Measurements from ENCODE around the gene SBK3. TPM values are rescaled to one million over a fixed set of nuclear protein-coding genes. Genes with fewer than 3 reads are reported as not detected.
A peak's percentile ranks its signal among the peaks of the same experiment; 100 is the strongest.

The SBK3 gene
- total RNA-seq, 1 donor from 2014 or later = 3.6 TPM

- no peak overlapping the region for H3K27ac Mint-ChIP-seq (ENCODE audit: unreplicated experiment)
These were observed 19.8 kb downstream of the SBK3 start for GRCh38 chr19:55525289-55526101.

GRCh38 chr19:55520691-55521292 is 24.6 kb downstream of the SBK3 start:
- H3K4me3 Mint-ChIP-seq (ENCODE audit: unreplicated experiment) = no peak overlapping the region
- no peaks in the 10 kb centered on the region for H3K36me3 Mint-ChIP-seq (ENCODE audit: low read depth, unreplicated experiment)
- H3K27me3 Mint-ChIP-seq (ENCODE audit: unreplicated experiment) = no peaks in the 10 kb centered on the region
- no peak overlapping the region for H3K27ac Mint-ChIP-seq (ENCODE audit: unreplicated experiment)
- no peak for DNase-seq (ENCODE audit: low spot score)
- no peak for TF ChIP-seq CTCF (IDR thresholded peaks at IDR 0.05; ENCODE audit: unreplicated experiment)
- H3K9me3 Mint-ChIP-seq (ENCODE audit: unreplicated experiment) = no peaks in the 10 kb centered on the region
- no peaks in the 10 kb centered on the region for H3K4me1 Mint-ChIP-seq (ENCODE audit: unreplicated experiment)

More at GRCh38 chr19:55525289-55526101, 19.8 kb downstream of the SBK3 start:
- no peak for DNase-seq (ENCODE audit: low spot score)
- Mint-ChIP-seq H3K36me3 (ENCODE audit: low read depth, unreplicated experiment) (no peaks in the 10 kb centered on the region), H3K9me3 (ENCODE audit: unreplicated experiment) (no peaks in the 10 kb centered on the region), H3K27me3 (ENCODE audit: unreplicated experiment) (no peaks in the 10 kb centered on the region), H3K4me3 (ENCODE audit: unreplicated experiment) (no peak overlapping the region), H3K4me1 (ENCODE audit: unreplicated experiment) (no peaks in the 10 kb centered on the region)
- no peak for TF ChIP-seq CTCF (IDR thresholded peaks at IDR 0.05; ENCODE audit: unreplicated experiment)

GRCh38 chr19:55519451-55520311 is 25.7 kb downstream of the SBK3 start:
- no peaks in the 10 kb centered on the region for H3K36me3 Mint-ChIP-seq (ENCODE audit: low read depth, unreplicated experiment)
- no peak overlapping the region for H3K4me3 Mint-ChIP-seq (ENCODE audit: unreplicated experiment)
- H3K27ac Mint-ChIP-seq (ENCODE audit: unreplicated experiment) = no peak overlapping the region
- no peak for TF ChIP-seq CTCF (IDR thresholded peaks at IDR 0.05; ENCODE audit: unreplicated experiment)
- no peaks in the 10 kb centered on the region for H3K27me3 Mint-ChIP-seq (ENCODE audit: unreplicated experiment)
- H3K9me3 Mint-ChIP-seq (ENCODE audit: unreplicated experiment) = no peaks in the 10 kb centered on the region
- no peak for DNase-seq (ENCODE audit: low spot score)
- H3K4me1 Mint-ChIP-seq (ENCODE audit: unreplicated experiment) = no peaks in the 10 kb centered on the region

GRCh38 chr19:55516878-55517620 is 28.3 kb downstream of the SBK3 start:
- Mint-ChIP-seq H3K36me3 (ENCODE audit: low read depth, unreplicated experiment) (no peaks in the 10 kb centered on the region), H3K27ac (ENCODE audit: unreplicated experiment) (peak overlapping the region; percentile 59), H3K4me3 (ENCODE audit: unreplicated experiment) (no peak overlapping the region), H3K27me3 (ENCODE audit: unreplicated experiment) (no peaks in the 10 kb centered on the region), H3K9me3 (ENCODE audit: unreplicated experiment) (no peaks in the 10 kb centered on the region), H3K4me1 (ENCODE audit: unreplicated experiment) (no peaks in the 10 kb centered on the region)
- peak; percentile 93 for DNase-seq (ENCODE audit: low spot score)
- peak; percentile 46 for TF ChIP-seq CTCF (IDR thresholded peaks at IDR 0.05; ENCODE audit: unreplicated experiment)
